ENCODE measurements around the gene ADGRG4. TPM values are rescaled to one million over a fixed set of nuclear protein-coding genes. Genes with fewer than 3 reads are reported as not detected.

ADGRG4 gene
- total and polyA plus RNA-seq, 2 of the 8 experiments (the other 6 are each of a cell fraction or from before 2014, with no cell fraction given): not detected

Other genes with a start within 250 kb of the ADGRG4 start
- 56.5 and 57.1 TPM in 2 replicates for gene FHL1, start 153.4 kb upstream of the ADGRG4 start, total RNA-seq (2021; fragmentation: NEBNext Ultra II Directional; extraction: Animal tissue kit (Norgen Biotek cat#: 25700))
- 37.1 and 45.0 TPM in 2 replicates for gene FHL1, start 153.4 kb upstream of the ADGRG4 start, polyA plus RNA-seq (2011; rRNA removed)
- 19.2 and 19.6 TPM in 2 replicates for gene MAP7D3, start 49.6 kb upstream of the ADGRG4 start, total RNA-seq (2021; fragmentation: NEBNext Ultra II Directional; extraction: Animal tissue kit (Norgen Biotek cat#: 25700))
- 3.8 and 4.8 TPM in 2 replicates for gene MAP7D3, start 49.6 kb upstream of the ADGRG4 start, polyA plus RNA-seq (2011; rRNA removed)
- not detected in 2 replicates for gene BRS3, start 187.0 kb downstream of the ADGRG4 start, total RNA-seq (2021; fragmentation: NEBNext Ultra II Directional; extraction: Animal tissue kit (Norgen Biotek cat#: 25700))
- not detected in 2 replicates for gene BRS3, start 187.0 kb downstream of the ADGRG4 start, polyA plus RNA-seq (2011; rRNA removed)
- 46.4 and 49.3 TPM in 2 replicates for gene HTATSF1, start 196.6 kb downstream of the ADGRG4 start, total RNA-seq (2021; fragmentation: NEBNext Ultra II Directional; extraction: Animal tissue kit (Norgen Biotek cat#: 25700))
- gene HTATSF1, start 196.6 kb downstream of the ADGRG4 start, polyA plus RNA-seq (2011; rRNA removed): 1.2 and 2.2 TPM in 2 replicates
- not detected in 2 replicates for gene VGLL1, start 231.3 kb downstream of the ADGRG4 start, total RNA-seq (2021; fragmentation: NEBNext Ultra II Directional; extraction: Animal tissue kit (Norgen Biotek cat#: 25700))
- not detected in 2 replicates for gene VGLL1, start 231.3 kb downstream of the ADGRG4 start, polyA plus RNA-seq (2011; rRNA removed)